ENCODE results near the gene FXYD6. TPM values are rescaled to one million over a fixed set of nuclear protein-coding genes. Genes with fewer than 3 reads are reported as not detected.

FXYD6 gene
- total RNA-seq, 2 donors from 2014 or later: 16.8 to 23.9 TPM

DNA sequence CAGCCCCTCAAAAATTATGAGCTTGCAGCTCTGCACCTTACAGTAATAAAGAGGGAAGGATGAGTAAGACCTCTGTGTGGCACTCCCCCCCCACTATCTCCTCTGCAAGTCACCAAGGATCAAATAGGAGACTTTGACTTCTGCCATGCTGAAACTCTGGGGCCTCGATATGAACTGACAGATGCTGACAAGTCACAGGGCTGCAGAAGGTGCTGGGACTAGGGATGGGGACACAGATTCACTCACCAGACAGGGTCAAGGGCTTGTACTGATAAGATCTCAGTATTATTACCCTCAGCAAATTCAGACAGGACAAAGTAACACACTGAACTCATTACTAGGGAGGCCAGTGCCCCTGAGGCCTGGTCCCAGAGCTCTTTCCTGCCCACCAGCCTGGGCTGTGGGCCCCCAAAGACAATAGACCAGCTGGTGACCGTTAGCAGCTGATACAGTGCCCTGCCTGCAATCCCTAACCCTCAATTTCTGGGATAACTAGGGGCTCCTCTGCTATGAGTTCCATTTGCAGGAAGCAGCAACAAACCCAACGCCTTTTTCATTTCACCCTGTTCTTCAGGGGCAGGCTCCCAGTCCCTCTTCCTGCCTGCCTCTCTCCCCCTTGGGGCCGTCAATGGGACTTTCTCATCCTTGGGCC lies 32.6 kb upstream of the FXYD6 start:
- H3K4me1 ChIP-seq: peaks cover 3% of the 10 kb centered on the region
- no peaks in the 10 kb centered on the region for H3K9me3 ChIP-seq
- H3K4me3 ChIP-seq: no peak overlapping the region
- intact Hi-C loops (cut with DNase I): no loop called here
- no peak for ATAC-seq
- H3K27ac ChIP-seq: no peak overlapping the region
- WGBS, 2 donors: 65 to 77% methylated on average over 4 of the region's 4 CpGs
- no peak for DNase-seq
- TF ChIP-seq POLR2A (IDR thresholded peaks at IDR 0.05): no peak
- TF ChIP-seq, protein P1, sequence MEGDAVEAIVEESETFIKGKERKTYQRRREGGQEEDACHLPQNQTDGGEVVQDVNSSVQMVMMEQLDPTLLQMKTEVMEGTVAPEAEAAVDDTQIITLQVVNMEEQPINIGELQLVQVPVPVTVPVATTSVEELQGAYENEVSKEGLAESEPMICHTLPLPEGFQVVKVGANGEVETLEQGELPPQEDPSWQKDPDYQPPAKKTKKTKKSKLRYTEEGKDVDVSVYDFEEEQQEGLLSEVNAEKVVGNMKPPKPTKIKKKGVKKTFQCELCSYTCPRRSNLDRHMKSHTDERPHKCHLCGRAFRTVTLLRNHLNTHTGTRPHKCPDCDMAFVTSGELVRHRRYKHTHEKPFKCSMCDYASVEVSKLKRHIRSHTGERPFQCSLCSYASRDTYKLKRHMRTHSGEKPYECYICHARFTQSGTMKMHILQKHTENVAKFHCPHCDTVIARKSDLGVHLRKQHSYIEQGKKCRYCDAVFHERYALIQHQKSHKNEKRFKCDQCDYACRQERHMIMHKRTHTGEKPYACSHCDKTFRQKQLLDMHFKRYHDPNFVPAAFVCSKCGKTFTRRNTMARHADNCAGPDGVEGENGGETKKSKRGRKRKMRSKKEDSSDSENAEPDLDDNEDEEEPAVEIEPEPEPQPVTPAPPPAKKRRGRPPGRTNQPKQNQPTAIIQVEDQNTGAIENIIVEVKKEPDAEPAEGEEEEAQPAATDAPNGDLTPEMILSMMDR (IDR thresholded peaks at IDR 0.05): no peak
- H3K36me3 ChIP-seq (replicated peaks in 1 of 2; ENCODE audit: insufficient read depth in 1 of 2, low read depth in 2 of 2): no peaks in the 10 kb centered on the region
- H3K27me3 ChIP-seq: no peaks in the 10 kb centered on the region

DNA sequence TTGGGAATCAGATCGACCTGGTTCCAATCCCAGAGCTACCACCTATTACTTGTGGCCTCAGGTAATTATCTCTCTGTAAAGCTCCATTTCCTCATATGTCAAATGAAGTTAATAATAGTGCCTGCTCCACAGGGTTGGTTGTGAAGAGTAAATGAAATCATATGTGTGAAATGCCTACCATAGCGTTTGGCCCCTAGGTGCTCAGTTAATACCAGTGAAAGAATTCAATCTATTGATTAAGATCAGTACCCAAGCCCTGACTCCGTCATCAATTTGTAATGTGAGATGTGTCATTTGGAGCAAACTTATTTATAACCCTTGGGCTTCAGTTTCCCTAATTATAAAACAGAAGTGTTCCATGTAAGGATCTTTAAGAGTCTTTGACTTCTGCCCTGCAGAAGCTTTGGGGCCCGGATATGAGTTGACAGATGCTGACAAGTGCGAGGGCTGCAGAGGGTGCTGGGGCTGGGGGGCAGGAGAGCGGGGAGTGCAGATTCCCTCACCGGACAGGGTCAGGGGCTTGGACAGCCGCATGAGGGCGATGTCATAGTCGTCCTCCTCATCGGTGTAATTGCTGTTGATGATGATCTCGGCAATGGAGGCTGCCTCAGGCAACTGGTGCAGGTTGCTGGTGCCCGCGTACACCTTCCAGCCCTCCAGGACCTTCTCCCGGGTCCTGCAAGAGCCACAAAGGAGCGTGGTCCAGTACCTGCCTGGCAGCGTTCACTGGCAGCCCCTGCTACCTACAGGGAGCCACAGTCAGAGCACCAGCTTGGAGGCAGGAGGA lies 31.8 kb upstream of the FXYD6 start:
- TF ChIP-seq, protein P1 (IDR thresholded peaks at IDR 0.05): no peak
- TF ChIP-seq POLR2A (IDR thresholded peaks at IDR 0.05): no peak
- no peak for ATAC-seq
- 76 to 78% methylated on average over 10 to 17 of the region's 17 CpGs for WGBS, 2 donors
- Histone ChIP-seq H3K36me3 (replicated peaks in 1 of 2; ENCODE audit: insufficient read depth in 1 of 2, low read depth in 2 of 2) (no peaks in the 10 kb centered on the region), H3K27ac (no peak overlapping the region), H3K27me3 (no peaks in the 10 kb centered on the region), H3K4me1 (peaks cover 3% of the 10 kb centered on the region), H3K9me3 (no peaks in the 10 kb centered on the region), H3K4me3 (no peak overlapping the region)
- intact Hi-C loops (cut with DNase I): no loop called here
- DNase-seq: no peak

DNA sequence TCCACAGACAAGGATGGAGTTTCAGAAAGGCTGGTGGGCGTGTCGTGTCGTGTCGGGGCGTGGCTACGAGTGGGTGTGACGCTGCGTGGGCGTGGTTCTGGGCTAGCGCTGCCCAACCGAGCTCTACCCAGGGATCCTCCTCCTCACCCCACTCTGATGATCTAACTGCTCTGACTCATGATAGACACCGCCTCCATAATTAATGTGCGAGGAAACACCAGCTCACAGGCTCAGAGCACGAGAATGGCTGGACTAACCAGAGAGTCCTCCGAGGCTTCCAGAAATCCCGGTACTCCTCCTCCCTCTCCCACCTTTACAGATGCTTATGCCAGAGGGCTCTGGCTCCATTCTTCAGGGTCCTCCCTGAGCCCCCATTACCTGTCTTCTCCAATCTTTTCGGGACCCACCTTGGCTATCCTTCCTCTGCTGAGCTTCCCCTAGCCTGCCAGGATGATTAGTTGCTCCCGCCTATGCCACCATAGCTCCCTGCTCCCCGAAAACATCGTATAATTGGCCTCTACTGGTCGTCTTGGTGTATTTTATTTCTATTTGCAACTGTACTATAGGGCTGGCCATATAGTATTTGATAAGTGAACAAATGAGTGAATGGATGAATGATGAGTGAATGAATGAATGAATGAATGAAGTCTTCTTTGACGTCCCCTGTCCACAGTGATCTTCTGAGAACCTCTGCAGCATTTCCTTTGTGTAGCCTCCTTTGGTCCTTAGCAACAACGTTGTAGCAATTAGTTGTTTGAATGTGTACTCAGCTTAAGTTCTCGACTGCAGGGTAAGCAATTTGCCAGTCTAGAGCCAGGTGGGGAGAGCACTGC lies 31.0 kb upstream of the FXYD6 start:
- H3K9me3 ChIP-seq: no peaks in the 10 kb centered on the region
- DNase-seq (peak; percentile 72 to 84 (median 74)), ATAC-seq (peak; percentile 92)
- peaks cover 3% of the 10 kb centered on the region for H3K4me1 ChIP-seq
- no peak overlapping the region for H3K27ac ChIP-seq
- no peaks in the 10 kb centered on the region for H3K36me3 ChIP-seq (replicated peaks in 1 of 2; ENCODE audit: insufficient read depth in 1 of 2, low read depth in 2 of 2)
- WGBS, 2 donors: 27 to 34% methylated on average over 23 to 24 of the region's 24 CpGs
- no peak overlapping the region for H3K4me3 ChIP-seq
- H3K27me3 ChIP-seq: no peaks in the 10 kb centered on the region
- intact Hi-C loops (cut with DNase I): no loop called here
- TF ChIP-seq POLR2A (IDR thresholded peaks at IDR 0.05): peak in 2 of 3 donors; percentile 4 to 26
- TF ChIP-seq, protein P1 (IDR thresholded peaks at IDR 0.05): no peak

DNA sequence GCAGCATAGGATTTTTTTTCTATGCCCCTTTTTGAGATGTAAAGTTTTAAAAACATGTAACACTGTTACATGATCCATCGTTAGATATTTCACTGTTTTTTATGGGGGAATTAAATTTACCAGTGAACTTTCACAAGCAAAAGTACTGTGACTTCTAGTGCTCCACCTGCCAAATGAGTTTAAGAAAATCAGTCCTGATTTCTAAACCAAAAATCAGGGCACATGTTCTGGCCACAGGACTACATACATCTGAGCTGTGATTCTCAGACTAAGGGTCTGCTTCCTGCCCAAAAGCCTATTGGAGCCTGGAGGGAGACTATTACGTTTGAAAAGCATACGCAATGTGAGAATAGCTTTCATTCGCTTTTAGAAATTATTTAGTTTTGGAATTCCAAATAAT lies 30.3 kb upstream of the FXYD6 start:
- peaks cover 3% of the 10 kb centered on the region for H3K4me1 ChIP-seq
- H3K9me3 ChIP-seq: no peaks in the 10 kb centered on the region
- no peak overlapping the region for H3K27ac ChIP-seq
- 74 to 75% methylated on average over 4 of the region's 4 CpGs for WGBS, 2 donors
- intact Hi-C loops (cut with DNase I): no loop called here
- TF ChIP-seq, protein P1 (IDR thresholded peaks at IDR 0.05): no peak
- TF ChIP-seq POLR2A (IDR thresholded peaks at IDR 0.05): no peak
- DNase-seq: no peak
- H3K36me3 ChIP-seq (replicated peaks in 1 of 2; ENCODE audit: insufficient read depth in 1 of 2, low read depth in 2 of 2): no peaks in the 10 kb centered on the region
- H3K27me3 ChIP-seq: no peaks in the 10 kb centered on the region
- no peak overlapping the region for H3K4me3 ChIP-seq
- ATAC-seq: no peak
